ENCODE results near the gene DOCK4.

Gene DOCK4

DNA sequence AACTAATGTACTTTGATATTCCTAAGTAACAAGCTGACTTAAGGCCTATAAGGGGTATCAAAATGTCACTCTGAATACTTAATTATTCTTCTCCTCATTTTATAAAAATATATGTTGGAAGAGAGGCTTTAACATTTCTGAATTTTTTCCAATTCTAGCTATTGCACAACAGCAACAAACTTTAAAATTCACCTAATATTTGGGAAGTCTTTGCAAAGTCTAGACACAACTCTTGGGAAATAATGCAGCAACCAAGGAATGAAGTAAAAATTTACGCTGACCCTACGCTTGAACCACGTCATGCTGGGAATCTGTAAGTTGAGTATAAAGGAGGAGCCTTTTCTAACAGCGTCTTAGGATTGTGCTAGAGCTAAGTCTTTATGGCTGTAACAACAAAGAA, 400.0 kb downstream of the DOCK4 start:
- DNase-seq (ENCODE audit: low spot score), result no peak

DNA sequence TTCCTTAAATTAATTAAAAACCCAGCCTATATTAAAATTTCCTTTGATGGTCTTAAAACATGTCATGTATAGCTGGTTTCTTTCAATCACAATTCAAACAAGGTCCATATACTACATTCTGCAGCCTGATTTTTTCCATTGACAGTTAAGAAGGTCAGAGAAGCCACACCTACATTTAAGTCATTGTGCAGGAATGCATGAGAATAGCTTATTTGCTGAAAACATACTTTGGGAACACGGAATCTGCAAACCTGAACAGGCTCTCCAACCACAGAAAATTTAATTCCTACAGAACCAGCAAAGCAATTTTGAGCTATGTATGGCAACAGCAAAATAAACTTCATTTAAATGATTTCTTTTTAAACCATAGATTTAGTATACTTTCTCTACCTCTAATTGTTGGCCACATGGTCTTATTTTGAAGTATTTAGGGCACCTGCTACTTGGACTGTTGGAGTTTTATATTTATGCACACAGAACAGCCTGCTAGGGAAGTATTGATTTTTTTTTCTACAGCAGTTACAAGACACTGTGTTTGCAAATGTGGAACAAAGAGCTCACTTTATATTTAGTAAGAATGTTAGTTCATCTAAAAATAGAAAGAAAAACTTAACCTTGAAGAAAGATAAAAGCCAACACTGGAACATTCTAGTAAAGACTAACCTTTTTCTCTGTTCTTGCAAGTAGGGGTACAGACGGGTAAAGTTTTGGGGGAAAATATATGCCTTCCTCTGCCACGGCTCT, 403.0 kb downstream of the DOCK4 start:
- DNase-seq (ENCODE audit: low spot score), result no peak

DNA sequence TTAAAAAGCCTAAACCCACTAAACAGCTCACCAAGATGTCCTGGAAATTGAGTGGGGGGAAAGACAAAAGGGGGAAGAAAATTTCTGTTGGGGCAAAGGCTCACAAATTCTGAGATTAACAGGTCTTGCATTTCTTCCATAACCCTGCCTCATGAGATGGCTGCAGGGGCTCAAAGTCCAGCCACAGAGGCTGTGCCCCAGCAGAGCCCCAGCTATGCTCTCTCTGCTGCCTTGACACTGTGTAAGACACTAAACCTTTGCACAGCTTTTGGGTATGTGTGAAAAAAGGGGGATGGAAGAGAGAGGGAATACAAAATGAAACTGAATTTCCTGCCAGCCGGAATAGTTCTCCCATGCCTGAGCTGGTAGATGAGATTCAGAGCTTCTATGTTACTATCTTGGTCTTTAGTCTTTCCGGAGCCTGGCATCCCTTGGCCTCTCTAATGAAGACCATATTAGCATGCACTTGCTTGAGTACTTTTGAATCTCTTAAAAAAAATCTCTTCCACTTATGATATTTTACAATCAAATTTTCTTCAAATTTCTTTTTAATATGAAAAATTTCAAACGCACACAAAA, 403.9 kb downstream of the DOCK4 start:
- no peak for DNase-seq (ENCODE audit: low spot score)

DNA sequence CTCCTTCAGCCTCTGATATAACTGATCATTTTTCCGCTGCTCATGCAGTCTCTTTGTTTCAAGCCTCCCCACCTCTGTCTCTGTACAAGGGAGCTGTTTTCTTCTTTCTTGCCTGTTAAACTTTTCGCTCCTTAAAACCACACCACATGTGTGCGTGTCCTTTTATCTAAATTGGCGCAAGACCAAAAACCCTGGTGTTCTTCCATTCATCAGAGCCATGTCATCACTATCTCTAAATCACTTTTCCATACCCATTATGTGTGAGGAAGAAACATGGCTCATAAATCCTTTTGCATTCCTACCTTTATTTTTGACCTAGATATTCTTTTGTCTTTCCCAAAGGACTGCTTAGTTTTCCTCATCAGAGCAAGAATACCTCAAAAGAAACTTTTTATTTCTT, 404.9 kb downstream of the DOCK4 start:
- DNase-seq (ENCODE audit: low spot score), result no peak

DNA sequence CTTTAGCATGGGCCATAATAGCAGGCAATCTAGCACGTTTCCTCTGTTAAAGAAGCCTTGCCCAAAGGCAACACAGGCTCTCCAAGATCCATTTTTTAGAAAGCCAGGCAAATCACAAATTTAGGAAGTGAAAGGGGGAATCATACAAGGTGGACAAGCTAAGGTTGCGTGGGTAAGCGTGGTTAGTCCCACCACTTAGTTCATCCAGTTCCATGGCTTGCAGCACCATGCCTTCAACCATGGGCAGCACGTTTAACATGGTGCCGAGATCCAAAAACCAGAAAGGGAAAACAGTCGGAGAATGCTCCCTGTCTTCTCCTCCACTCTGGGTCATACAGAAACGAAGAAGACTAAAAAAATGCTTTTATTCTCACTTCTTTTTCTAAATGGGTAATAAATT, 409.5 kb downstream of the DOCK4 start:
- no peak for DNase-seq (ENCODE audit: low spot score)

DNA sequence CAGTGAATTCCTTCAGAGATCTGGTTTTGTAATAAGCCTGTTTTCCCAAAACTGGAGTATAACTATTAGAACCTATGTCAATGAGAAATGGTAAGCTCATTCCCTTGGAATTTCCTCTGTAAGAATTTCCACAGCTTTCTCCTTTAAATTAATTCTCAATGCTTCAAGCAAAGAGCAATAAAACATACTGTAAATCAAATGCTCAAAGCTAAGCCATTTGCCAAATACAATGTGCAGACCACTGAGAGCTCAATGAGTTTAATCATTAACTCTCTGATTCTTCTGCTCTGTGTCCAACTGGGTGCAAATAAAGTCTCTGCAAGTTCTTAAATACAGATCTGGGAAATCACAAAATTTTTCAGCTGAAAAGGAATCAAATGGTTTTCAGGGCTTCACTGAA, 416.3 kb downstream of the DOCK4 start:
- DNase-seq (ENCODE audit: low spot score), result no peak

DNA sequence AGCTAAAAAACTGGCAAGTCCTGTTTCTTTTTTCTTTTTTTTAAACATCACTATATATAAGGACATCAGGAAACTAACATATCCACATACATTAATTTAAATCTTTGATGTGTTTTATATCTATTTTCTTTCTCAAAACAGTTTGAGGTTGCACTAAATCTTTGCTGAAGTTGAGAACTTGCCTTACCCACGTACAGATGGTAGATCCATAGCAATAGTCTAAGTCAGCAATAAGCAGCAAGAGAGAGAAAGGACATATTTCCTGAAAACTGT, 417.2 kb downstream of the DOCK4 start:
- DNase-seq (ENCODE audit: low spot score), result no peak

DNA sequence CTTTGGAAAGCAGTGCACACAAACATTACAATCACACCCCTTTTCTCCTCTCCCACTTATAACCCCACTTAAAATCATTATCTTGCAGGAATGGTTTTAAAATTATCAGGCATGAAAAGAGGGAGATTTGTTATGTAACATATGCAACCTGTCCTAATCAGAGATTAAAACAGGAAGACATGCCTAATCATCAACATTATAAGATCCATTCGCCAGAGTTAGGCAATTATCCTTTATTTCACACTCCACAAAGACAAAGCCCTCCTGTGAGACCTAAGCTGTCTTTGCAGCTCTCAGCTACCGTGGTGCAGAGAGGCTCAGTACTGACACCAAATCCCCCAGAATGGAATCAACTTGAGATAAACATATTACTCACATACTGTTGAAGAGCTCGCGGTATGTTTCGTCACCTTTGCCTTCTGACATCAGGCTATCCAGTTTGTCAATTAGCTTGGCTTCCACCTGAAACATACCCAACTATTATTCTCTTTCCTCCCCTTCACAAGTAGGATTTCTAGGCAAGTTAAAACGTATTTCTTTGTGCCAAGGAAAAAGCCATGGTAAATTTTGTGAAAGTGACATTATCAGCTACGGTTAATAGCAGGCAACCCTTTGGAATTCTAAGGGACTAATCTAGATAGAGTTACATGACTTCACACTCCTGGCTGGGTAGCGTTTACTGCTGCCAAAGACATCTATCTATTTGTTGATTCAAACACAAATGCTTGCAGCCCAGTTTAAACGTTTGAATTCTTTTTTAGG, 417.7 kb downstream of the DOCK4 start:
- no peak for DNase-seq (ENCODE audit: low spot score)

DNA sequence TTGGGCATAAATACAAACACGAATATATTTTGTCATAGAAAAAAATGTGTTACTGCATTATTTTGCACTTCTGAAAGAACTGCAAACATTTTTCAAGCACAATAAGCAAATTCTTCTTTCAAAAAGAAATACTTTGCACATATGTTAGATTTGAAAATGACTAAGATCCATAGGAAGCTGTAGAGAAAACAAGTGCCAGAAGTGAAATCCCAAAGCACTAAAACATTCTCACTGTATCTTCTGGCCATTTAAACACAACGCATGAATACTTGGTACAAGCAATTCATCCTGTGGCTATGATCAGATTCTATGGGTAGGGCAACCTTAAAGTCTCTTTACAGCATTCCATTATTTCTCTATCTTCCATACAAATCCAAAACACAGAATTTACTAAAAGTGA, 418.5 kb downstream of the DOCK4 start:
- DNase-seq (ENCODE audit: low spot score), result no peak

DNA sequence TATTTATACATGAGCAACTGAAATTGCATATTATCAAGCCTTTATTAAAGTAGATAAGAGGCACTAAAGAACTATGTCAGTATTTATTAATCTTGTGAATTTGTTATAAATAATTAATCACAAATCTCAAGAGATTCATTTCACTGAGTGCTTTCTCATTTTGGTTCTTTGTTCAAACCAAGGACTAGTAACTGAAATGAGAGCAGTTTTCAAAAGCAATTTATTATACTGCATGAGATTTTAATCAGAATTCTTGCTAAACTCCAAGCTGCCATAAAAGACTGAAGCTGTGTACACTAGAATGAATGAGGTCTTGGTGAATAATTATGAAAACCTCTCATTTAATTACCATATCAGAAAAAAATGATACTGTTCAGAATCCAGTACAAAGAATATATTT, 419.1 kb downstream of the DOCK4 start:
- DNase-seq (ENCODE audit: low spot score), result no peak

DNA sequence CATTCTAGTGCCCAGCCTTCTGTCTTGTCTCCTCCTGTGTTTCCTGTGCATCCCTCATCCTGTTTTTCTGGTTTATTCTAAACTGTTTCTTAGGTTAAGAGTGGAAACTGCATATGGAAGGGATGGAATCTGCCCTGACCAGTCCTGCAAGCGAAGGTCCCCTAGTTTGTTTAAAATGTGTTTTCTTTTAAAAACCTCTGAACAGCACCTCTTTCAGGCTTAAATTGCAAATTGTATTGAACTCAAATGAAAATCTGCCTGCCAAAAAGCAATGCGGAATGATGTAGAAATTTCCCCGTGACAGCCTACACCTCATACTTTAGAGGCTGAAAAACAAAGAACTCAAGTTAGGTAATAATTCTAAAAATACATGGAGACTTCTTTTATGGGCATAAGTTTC, 421.1 kb downstream of the DOCK4 start:
- DNase-seq (ENCODE audit: low spot score), result no peak

DNA sequence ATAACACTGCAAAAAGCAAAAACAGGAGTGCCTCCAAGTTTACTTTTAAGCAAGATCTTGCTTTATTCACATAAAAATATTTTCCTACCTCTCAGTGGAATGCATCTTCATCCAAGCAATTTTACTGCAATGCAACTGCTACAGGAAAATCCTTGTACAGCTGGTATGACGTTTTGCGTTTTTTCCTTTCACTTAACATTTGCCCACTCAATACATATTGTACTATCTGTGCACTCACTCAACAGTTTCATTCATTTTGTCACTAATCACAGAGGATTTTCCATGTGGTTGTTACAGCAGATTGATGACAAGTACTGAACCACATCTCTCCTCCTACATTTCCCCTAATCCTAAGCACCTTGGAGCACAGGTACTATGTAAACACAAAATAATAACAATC, 421.9 kb downstream of the DOCK4 start:
- no peak for DNase-seq (ENCODE audit: low spot score)

DNA sequence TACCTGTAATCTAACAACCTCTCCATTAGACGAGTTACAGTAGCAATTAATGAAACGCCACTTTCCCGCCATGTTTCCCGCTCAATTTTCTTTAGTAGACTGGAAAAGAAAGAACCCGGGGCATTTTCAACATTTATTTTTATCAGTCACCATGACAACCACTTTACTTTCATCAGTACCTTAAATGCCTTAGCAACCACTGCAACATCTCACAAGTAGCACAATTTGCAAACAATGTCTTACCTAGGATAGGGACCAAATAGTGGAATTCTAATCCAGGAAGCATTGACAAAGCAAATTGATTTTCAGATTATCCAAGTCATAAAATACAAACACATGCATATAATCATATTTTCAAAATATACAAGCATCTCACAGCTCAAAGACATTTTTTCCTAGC, 422.3 kb downstream of the DOCK4 start:
- no peak for DNase-seq (ENCODE audit: low spot score)

DNA sequence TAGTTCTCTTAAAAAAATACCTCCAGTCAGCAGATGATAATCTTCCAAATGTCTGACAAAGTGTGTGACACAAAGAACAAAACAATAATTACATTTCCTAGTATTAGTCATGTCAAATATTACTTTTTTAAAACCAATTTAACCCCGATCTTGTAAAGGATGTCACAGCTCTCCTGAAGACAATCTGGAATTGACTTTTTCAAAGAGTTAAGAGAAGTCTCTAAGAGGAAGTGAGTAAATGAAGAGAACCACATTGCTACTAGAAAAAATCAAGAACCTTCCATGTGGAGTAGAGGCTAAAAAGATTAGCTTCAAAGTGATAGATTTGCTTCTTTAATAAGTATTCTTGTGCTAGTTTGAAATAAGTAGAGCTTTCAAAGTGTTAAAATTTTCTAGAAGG, 425.7 kb downstream of the DOCK4 start:
- DNase-seq (ENCODE audit: low spot score), result no peak

DNA sequence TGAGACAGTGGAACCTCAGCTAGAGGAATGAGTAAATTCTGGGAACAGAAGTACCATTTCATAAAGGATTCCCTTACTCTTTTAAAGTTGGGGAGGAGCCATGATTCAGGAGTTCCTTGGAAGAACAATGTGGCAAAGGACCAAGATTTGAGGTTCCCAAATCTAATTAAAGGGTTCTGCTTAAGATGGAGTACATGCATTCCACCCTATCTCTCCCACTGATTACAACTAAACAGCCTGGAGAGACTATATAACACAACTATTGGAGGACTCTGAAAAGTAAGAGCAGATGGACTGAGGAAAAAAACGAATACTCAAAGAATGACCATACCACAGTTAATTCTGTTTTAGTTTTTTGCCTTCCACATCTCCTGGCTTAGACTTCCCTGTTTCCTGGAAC, 431.0 kb downstream of the DOCK4 start:
- no peak for DNase-seq (ENCODE audit: low spot score)

DNA sequence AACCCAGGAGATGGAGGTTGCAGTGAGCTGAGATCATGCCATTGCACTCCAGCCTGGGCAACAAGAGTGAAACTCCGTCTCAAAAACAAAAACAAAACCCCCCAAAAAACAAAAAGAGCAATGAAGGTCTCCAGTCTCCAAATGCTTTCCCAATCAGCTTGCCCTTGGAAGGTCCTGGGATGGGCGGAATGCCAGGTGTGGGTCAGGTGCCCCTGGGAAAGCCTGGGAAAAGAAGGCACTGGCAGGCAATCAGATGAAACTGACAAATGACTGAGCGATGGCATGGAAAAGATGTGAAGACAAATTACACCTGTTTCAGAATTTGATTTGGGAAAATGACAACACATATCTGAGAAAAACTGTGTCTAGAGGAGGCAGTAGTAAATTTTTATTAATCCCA, 433.5 kb downstream of the DOCK4 start:
- DNase-seq (ENCODE audit: low spot score), result no peak

DNA sequence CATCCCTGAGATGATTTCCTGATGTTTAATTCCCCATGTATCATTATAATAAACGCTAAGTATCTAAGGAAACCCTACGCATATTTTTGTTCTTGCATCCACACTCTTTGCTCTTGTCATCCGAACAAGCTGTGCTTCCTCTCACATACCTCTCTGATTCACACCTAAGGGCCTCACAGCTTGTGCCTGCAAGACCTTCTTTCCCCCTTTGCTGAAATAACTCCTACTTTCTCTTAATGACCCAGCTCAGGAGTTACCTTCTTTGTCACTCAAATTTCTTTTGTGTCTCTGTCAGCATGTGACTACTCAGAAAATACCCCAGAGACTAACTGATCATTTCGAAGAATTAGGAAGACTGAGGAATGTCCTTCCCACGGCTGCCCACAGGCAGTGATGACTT, 434.6 kb downstream of the DOCK4 start:
- DNase-seq (ENCODE audit: low spot score), result no peak

DNA sequence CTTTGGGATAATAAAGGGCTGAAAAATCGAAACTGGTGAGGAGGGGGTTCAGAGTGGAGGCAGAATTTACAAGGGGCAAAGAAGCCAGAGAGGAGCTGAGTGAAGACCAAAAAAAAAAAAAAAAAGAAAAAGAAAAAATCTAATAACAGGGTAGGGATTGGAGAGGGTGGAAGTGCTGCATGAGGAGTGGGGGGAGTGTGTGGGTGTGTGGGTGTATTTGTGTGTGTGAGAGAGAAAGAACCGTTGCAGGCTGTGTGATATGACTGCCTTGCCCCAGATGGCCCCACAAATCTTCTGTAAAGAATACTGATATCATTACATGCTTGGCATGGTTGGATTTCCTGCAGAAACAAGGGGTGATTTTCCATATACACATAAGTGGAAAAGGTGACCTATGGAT, 436.1 kb downstream of the DOCK4 start:
- DNase-seq (ENCODE audit: low spot score), result no peak

DNA sequence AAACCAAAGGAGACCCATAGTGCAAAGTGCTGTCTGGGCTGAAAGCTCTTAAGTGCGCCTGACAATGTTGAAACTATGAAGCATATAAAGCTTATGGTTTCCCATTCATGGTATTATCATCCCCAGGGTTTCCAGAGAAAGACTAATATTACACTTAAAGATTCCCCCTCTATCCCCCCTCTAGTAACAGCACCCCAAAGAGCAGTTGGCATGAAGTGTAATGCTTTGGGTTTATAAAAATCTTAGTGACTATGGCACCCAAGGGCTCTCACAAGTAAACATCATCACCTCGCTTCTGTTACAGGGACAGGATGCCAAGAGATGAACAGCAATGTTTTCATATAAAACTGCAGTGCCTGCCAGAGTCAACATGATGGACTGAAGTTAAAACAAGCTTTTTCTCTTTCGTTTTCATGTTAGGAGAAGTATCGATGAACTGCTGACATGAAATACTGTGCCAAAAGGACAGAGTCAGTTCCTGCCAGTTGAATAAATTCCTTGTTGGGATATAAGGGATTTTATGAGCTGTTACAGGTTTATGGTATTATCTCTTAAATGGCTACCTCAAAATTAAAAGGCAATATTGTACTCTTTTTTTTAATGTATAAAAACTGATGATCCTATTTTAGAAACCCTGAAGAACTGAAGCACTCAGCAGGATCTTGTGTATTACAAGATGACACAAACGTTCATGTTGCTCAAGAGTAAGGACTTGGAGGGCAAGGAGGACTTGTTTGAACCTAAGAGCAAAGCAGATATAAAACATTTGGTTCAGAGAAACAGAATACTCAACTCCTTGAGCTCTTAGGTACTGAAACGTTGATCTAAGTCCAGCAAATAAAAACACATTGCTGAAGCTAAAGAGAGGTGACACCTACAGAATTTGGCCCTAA, 440.2 kb downstream of the DOCK4 start:
- no peak for DNase-seq (ENCODE audit: low spot score)

DNA sequence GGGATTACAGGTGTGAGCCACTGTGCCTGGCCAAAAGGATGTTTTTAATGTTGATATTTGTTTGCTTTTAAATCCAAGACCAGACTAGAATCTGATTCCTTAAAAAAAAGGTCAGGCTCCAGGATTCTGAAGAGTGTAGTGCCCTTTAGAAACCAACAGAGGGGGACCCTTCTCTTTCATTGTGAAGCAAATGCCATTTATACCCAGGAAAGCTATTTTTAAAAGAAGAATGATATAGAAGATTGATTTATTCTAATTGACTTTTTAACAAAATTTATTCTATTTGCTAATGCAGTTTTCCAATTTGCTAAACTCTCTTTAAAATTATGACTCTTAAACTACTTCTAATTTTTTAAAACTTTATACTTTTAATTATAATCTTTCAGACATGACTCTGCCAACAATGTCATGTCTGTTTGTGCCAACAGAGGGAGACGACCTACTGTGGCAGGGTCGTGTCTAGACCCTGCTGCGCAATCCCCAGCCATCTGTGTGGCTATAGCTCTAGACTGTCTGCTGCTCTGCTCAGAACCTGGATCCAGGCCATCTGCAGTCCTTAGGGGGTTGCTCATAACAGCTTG, 442.9 kb downstream of the DOCK4 start:
- no peak for DNase-seq (ENCODE audit: low spot score)

DNA sequence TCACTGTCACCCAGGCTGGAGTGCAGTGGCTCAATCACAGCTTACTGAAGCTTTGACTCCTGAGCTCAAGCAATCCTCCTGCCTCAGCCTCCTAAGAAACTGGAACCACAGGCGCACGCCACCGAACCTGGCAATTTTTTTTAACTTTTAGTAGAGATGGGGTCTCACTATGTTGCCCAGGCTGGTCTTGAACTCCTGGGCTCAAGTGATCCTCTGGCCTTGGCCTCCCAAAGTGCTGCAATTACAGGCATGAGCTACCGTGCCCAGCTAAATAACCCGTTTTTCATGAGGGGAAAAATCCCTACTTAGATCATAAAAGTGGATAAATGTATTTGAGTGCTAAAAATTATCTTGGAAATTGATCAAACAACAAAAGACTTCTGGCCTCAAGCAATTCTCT, 443.4 kb downstream of the DOCK4 start:
- DNase-seq (ENCODE audit: low spot score), result no peak

DNA sequence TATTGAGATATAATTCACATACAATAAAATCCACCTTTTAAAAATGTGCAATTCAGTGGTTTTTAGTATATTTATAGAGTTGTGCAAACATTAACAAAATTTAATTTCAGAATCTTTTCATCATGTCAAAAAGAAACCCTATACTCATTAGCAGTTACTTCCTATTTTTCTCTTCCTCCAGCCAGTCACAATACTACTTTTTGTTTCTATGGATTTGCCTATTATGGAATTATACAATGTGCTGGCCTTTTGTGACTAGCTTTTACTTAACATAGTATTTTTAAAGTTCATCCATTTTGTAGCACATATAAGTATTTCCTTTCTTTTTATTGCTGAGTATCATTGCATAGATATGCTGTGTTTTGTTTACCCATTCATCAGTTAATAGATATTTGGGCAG, 444.0 kb downstream of the DOCK4 start:
- no peak for DNase-seq (ENCODE audit: low spot score)

Data from CD4-positive, alpha-beta T cell treated with Interleukin-15 for 4 hours (primary cell).